SK-N-SH treated with all-trans-retinoic acid at 6 μM for 48 hours (cell line): ENCODE measurements around the gene PDIA5.
A peak's percentile ranks its signal among the peaks of the same experiment; 100 is the strongest.

ENCODE experiments used
- ATAC-seq: fragments of 200-7000 bp; cut with Tn5 transposase; 3 replicates; pipeline ENCODE4 v1.9.1; 2020; ENCODE audit warnings: mild to moderate bottlenecking, moderate library complexity
- ARNTL ChIP-seq: fragments of 450-650 bp; formaldehyde crosslinking; IDR thresholded peaks from 2 replicates; pipeline ENCODE4 v1.5.0; 2020; ENCODE audit warnings: low read depth, mild to moderate bottlenecking, moderate library complexity, borderline replicate concordance
- CSDC2 ChIP-seq: fragments of 250-450 bp; sonication (Bioruptor Pico); IDR thresholded peaks from 2 replicates; pipeline ENCODE4 v1.5.0; 2020; ENCODE audit warnings: mild to moderate bottlenecking, moderate library complexity
- CSRNP3 ChIP-seq: fragments of 250-450 bp; sonication (Bioruptor Pico); IDR thresholded peaks from 2 replicates; pipeline ENCODE4 v1.5.1; 2021; ENCODE audit warnings: mild to moderate bottlenecking, moderate library complexity
- ESRRG ChIP-seq: fragments of 250-450 bp; sonication (Bioruptor Pico); IDR thresholded peaks from 2 replicates; pipeline ENCODE4 v1.6.1; 2021; ENCODE audit warnings: mild to moderate bottlenecking
- GLIS3 ChIP-seq: fragments of 250-450 bp; sonication (Bioruptor Pico); IDR thresholded peaks from 2 replicates; pipeline ENCODE4 v1.5.0; 2020; ENCODE audit warnings: mild to moderate bottlenecking, moderate library complexity
- ISL1 ChIP-seq: fragments of 250-450 bp; sonication (Bioruptor Pico); IDR thresholded peaks from 2 replicates; pipeline ENCODE4 v2.1.2; 2022; ENCODE audit warnings: mild to moderate bottlenecking, moderate library complexity
- OSR1 ChIP-seq: fragments of 250-450 bp; sonication (Bioruptor Pico); IDR thresholded peaks from 2 replicates; pipeline ENCODE4 v1.8.0; 2022; ENCODE audit warnings: moderate library complexity, mild to moderate bottlenecking, inconsistent platforms
- PPARA ChIP-seq: fragments of 250-450 bp; sonication (Bioruptor Pico); IDR thresholded peaks from 2 replicates; pipeline ENCODE4 v1.5.0; 2020; ENCODE audit warnings: mild to moderate bottlenecking, borderline replicate concordance
- RARB ChIP-seq: fragments of 250-450 bp; sonication (Bioruptor Pico); IDR thresholded peaks from 2 replicates; pipeline ENCODE4 v1.8.0; 2021; ENCODE audit warnings: mild to moderate bottlenecking, moderate library complexity
- SNAI2 ChIP-seq: fragments of 250-450 bp; sonication (Bioruptor Pico); IDR thresholded peaks from 2 replicates; pipeline ENCODE4 v1.5.0; 2020; ENCODE audit warnings: mild to moderate bottlenecking, moderate library complexity
- TCF4 ChIP-seq: fragments of 250-450 bp; sonication (Bioruptor Pico); IDR thresholded peaks from 2 replicates; pipeline ENCODE4 v1.8.0; 2021; ENCODE audit warnings: mild to moderate bottlenecking, moderate library complexity, borderline replicate concordance
- TOX ChIP-seq: fragments of 250-450 bp; sonication (Bioruptor Pico); IDR thresholded peaks from 2 replicates; pipeline ENCODE4 v1.8.0; 2021; ENCODE audit warnings: mild to moderate bottlenecking, moderate library complexity, borderline replicate concordance
- ZC3H10 ChIP-seq: fragments of 250-450 bp; sonication (Bioruptor Pico); IDR thresholded peaks from 2 replicates; pipeline ENCODE4 v1.5.1; 2021; ENCODE audit warnings: mild to moderate bottlenecking, moderate library complexity
- ZFP3 ChIP-seq: fragments of 250-450 bp; sonication (Bioruptor Pico); IDR thresholded peaks from 2 replicates; pipeline ENCODE4 v1.5.0; 2020; ENCODE audit warnings: mild to moderate bottlenecking, moderate library complexity
- ZFP30 ChIP-seq: fragments of 450-650 bp; formaldehyde crosslinking; IDR thresholded peaks from 2 replicates; pipeline ENCODE4 v1.5.0; 2022; ENCODE audit warnings: mild to moderate bottlenecking, moderate library complexity
- ZNF565 ChIP-seq: fragments of 450-650 bp; formaldehyde crosslinking; conservative IDR thresholded peaks from 2 replicates; pipeline ENCODE4 v1.5.0; 2020; ENCODE audit warnings: low read depth, mild to moderate bottlenecking, moderate library complexity
- ZNF70 ChIP-seq: fragments of 450-650 bp; formaldehyde crosslinking; IDR thresholded peaks from 2 replicates; pipeline ENCODE4 v1.5.0; 2020; ENCODE audit warnings: mild to moderate bottlenecking, moderate library complexity
- ZNF8 ChIP-seq: fragments of 450-650 bp; formaldehyde crosslinking; IDR thresholded peaks from 2 replicates; pipeline ENCODE4 v1.5.0; 2020; ENCODE audit warnings: mild to moderate bottlenecking, moderate library complexity
- TF ChIP-seq, protein P1 (sequence below): fragments of 250-450 bp; sonication (Bioruptor Pico); IDR thresholded peaks from 2 replicates; pipeline ENCODE4 v1.8.0; 2020; ENCODE audit warnings: mild to moderate bottlenecking, moderate library complexity, borderline replicate concordance
- TF ChIP-seq, protein P2 (sequence below): fragments of 250-450 bp; sonication (Bioruptor Pico); IDR thresholded peaks from 2 replicates; pipeline ENCODE4 v1.8.0; 2021; ENCODE audit warnings: low read depth, mild to moderate bottlenecking, moderate library complexity, borderline replicate concordance
- TF ChIP-seq, protein P3 (sequence below): fragments of 250-450 bp; sonication (Bioruptor Pico); IDR thresholded peaks from 2 replicates; pipeline ENCODE4 v1.5.0; 2020; ENCODE audit warnings: mild to moderate bottlenecking, moderate library complexity

PDIA5 gene

DNA sequence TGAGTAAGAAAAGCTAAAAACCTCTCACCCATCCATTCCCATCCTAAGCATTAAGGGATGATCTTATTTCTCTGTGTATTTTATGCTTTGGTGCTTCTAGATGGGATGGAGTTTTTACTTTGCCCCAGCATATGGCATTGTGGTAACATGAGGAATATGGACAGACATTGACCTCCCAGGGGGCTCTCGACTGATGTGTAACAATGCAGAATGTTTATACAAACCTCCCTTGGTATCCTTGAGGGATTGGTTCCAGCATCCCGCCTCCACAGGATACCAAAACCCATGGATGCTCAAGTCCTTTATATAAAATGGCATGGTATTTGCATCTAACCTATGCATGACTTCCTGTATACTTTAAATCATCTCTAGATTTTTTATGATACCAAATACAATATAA, 21.6 kb downstream of the PDIA5 start:
- TF ChIP-seq TCF4 (CRISPR knock-in tag) (no peak), ZC3H10 (CRISPR knock-in tag) (no peak), CSDC2 (CRISPR knock-in tag) (no peak), GLIS3 (CRISPR knock-in tag) (no peak), ZFP3 (CRISPR knock-in tag) (no peak), ESRRG (CRISPR knock-in tag) (no peak), CSRNP3 (CRISPR knock-in tag) (no peak), ZNF565 (CRISPR knock-in tag) (no peak), TOX (no peak), ZFP30 (CRISPR knock-in tag) (no peak), ISL1 (CRISPR knock-in tag) (no peak), OSR1 (CRISPR knock-in tag) (no peak), PPARA (CRISPR knock-in tag) (no peak), SNAI2 (CRISPR knock-in tag) (no peak), ARNTL (CRISPR knock-in tag) (no peak)
- TF ChIP-seq, protein P1, sequence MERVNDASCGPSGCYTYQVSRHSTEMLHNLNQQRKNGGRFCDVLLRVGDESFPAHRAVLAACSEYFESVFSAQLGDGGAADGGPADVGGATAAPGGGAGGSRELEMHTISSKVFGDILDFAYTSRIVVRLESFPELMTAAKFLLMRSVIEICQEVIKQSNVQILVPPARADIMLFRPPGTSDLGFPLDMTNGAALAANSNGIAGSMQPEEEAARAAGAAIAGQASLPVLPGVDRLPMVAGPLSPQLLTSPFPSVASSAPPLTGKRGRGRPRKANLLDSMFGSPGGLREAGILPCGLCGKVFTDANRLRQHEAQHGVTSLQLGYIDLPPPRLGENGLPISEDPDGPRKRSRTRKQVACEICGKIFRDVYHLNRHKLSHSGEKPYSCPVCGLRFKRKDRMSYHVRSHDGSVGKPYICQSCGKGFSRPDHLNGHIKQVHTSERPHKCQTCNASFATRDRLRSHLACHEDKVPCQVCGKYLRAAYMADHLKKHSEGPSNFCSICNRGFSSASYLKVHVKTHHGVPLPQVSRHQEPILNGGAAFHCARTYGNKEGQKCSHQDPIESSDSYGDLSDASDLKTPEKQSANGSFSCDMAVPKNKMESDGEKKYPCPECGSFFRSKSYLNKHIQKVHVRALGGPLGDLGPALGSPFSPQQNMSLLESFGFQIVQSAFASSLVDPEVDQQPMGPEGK (CRISPR knock-in tag): no peak
- TF ChIP-seq, protein P2, sequence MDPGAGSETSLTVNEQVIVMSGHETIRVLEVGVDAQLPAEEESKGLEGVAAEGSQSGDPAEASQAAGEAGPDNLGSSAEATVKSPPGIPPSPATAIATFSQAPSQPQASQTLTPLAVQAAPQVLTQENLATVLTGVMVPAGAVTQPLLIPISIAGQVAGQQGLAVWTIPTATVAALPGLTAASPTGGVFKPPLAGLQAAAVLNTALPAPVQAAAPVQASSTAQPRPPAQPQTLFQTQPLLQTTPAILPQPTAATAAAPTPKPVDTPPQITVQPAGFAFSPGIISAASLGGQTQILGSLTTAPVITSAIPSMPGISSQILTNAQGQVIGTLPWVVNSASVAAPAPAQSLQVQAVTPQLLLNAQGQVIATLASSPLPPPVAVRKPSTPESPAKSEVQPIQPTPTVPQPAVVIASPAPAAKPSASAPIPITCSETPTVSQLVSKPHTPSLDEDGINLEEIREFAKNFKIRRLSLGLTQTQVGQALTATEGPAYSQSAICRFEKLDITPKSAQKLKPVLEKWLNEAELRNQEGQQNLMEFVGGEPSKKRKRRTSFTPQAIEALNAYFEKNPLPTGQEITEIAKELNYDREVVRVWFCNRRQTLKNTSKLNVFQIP (CRISPR knock-in tag): no peak
- TF ChIP-seq, protein P3, sequence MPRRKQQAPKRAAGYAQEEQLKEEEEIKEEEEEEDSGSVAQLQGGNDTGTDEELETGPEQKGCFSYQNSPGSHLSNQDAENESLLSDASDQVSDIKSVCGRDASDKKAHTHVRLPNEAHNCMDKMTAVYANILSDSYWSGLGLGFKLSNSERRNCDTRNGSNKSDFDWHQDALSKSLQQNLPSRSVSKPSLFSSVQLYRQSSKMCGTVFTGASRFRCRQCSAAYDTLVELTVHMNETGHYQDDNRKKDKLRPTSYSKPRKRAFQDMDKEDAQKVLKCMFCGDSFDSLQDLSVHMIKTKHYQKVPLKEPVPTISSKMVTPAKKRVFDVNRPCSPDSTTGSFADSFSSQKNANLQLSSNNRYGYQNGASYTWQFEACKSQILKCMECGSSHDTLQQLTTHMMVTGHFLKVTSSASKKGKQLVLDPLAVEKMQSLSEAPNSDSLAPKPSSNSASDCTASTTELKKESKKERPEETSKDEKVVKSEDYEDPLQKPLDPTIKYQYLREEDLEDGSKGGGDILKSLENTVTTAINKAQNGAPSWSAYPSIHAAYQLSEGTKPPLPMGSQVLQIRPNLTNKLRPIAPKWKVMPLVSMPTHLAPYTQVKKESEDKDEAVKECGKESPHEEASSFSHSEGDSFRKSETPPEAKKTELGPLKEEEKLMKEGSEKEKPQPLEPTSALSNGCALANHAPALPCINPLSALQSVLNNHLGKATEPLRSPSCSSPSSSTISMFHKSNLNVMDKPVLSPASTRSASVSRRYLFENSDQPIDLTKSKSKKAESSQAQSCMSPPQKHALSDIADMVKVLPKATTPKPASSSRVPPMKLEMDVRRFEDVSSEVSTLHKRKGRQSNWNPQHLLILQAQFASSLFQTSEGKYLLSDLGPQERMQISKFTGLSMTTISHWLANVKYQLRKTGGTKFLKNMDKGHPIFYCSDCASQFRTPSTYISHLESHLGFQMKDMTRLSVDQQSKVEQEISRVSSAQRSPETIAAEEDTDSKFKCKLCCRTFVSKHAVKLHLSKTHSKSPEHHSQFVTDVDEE (CRISPR knock-in tag): no peak
- TF ChIP-seq, all 23 proteins: peak for 0
- ATAC-seq: no peak

- peak; percentile 64 for ATAC-seq
- TF ChIP-seq TCF4 (CRISPR knock-in tag) (no peak), ZNF70 (CRISPR knock-in tag) (no peak), CSRNP3 (CRISPR knock-in tag) (no peak), ISL1 (CRISPR knock-in tag) (peak; percentile 31; the same call in 1 of the 2 replicates), RARB (no peak), ZNF8 (CRISPR knock-in tag) (no peak)
These were observed 22.9 kb downstream of the PDIA5 start for GRCh38 chr3:123089611-123090331.
